Measurements from ENCODE around the gene ALDH18A1.

GRCh38 chr10:95640891-95641315, 15.6 kb downstream of the ALDH18A1 start:
- TF ChIP-seq EZH2phosphoT487 (IDR thresholded peaks at IDR 0.05; ENCODE audit: insufficient read depth, low read depth) (no peak), EZH2 (IDR thresholded peaks at IDR 0.05; ENCODE audit: insufficient read depth, poor library complexity, severe bottlenecking) (no peak)
